GM12878 (cell line): ENCODE data around the gene NUP155. TPM values are rescaled to one million over a fixed set of nuclear protein-coding genes. Genes with fewer than 3 reads are reported as not detected.
"Not testable (repeated sequence)": the region's sequence is repeated elsewhere in the genome, so short reads cannot be mapped to it uniquely, and the experiment has no call there.

Experiments used
- ATAC-seq: fragments of 200-7000 bp; cut with Tn5 transposase; 3 replicates; pipeline ENCODE4 v1.9.1; 2020; ENCODE audit warnings: mild to moderate bottlenecking, moderate library complexity
- BruUV-seq: library from RNA; stranded (reverse); fragments of 400-500 nt; replicated peaks from 2 replicates; lab custom pipeline; 2021; lab: Mats Ljungman, UMichigan
- CTCF ChIA-PET: fragments of 300-600 bp; sonication (Branson Sonifier 250); formaldehyde crosslinking; extraction: SDS; loops from one replicate; lab custom pipeline; 2021; ENCODE audit warnings: inconsistent platforms; lab: Yijun Ruan, JAX
- POLR2A ChIA-PET: fragments of 350-600 bp; formaldehyde crosslinking; extraction: SDS; loops from one replicate; lab custom pipeline; 2021; ENCODE audit warnings: inconsistent platforms; lab: Charles Lee
- RAD21 ChIA-PET: fragments of 300-600 bp; sonication (Branson Sonifier 250); formaldehyde crosslinking; loops from one replicate; lab custom pipeline; 2023; ENCODE audit warnings: antibody characterized with exemption; ENCODE audit not compliant: unreplicated experiment; lab: Charles Lee
- SMC1A ChIA-PET: fragments of 300-600 bp; sonication (Branson Sonifier 250); formaldehyde crosslinking; loops from one replicate; lab custom pipeline; 2023; ENCODE audit not compliant: unreplicated experiment, uncharacterized antibody; lab: Charles Lee
- DNase-seq: peaks from one replicate; pipeline ENCODE4 v3.0.0-alpha.2; 2011; ENCODE audit warnings: low read depth, low spot score
- FAIRE-seq: peaks from 3 replicates; lab custom pipeline; 2011; peaks lifted over from hg19 to GRCh38; lab: Jason Lieb, UNC
- H2AFZ ChIP-seq: 2 replicates; pipeline ENCODE4 v1.6.0; 2011; ENCODE audit warnings: low read depth, low read length, control low read depth; ENCODE audit not compliant: control insufficient read depth
- H3K27ac ChIP-seq: 2 replicates; pipeline ENCODE4 v1.5.1; 2011; ENCODE audit warnings: control low read depth; ENCODE audit not compliant: control insufficient read depth, insufficient read depth
- H3K27me3 ChIP-seq, 2 experiments: replicated peaks in 1 of 2; 2 replicates each; pipeline versions ENCODE4 v1.6.0 to v1.6.1; 2011; ENCODE audit warnings: low read length in 1 of 2; ENCODE audit not compliant: control insufficient read depth in 2 of 2, insufficient read depth in 2 of 2
- H3K36me3 ChIP-seq, 2 experiments: 2 replicates each; pipeline ENCODE4 v1.5.1; 2011; ENCODE audit warnings: low read length in 1 of 2; ENCODE audit not compliant: control insufficient read depth in 2 of 2, insufficient read depth in 2 of 2
- H3K4me1 ChIP-seq: 2 replicates; pipeline ENCODE4 v1.6.1; 2011; ENCODE audit warnings: mild to moderate bottlenecking, low read length, moderate library complexity, mixed read lengths; ENCODE audit not compliant: control insufficient read depth, insufficient read depth
- H3K4me2 ChIP-seq: 2 replicates; pipeline ENCODE4 v1.6.0; 2011; ENCODE audit warnings: control low read depth; ENCODE audit not compliant: control insufficient read depth, insufficient read depth
- H3K4me3 ChIP-seq: fragments of 200-600 bp; sonication (generic); 2 replicates; pipeline ENCODE4 v1.5.1; 2016
- H3K79me2 ChIP-seq: 2 replicates; pipeline ENCODE4 v1.6.0; 2011; ENCODE audit warnings: low read length; ENCODE audit not compliant: control insufficient read depth, insufficient read depth
- H3K9ac ChIP-seq: 2 replicates; pipeline ENCODE4 v1.8.0; 2011; ENCODE audit warnings: low read length, control low read depth, mixed read lengths; ENCODE audit not compliant: control insufficient read depth, insufficient read depth
- H3K9me3 ChIP-seq: replicated peaks from 3 replicates; pipeline ENCODE4 v1.5.1; 2011; ENCODE audit warnings: mild to moderate bottlenecking, low read length; ENCODE audit not compliant: control insufficient read depth, insufficient read depth
- H4K20me1 ChIP-seq: 2 replicates; pipeline ENCODE4 v1.6.0; 2011; ENCODE audit not compliant: control insufficient read depth, insufficient read depth
- CBFB ChIP-seq: IDR thresholded peaks from 2 replicates; pipeline ENCODE4 v1.6.1; 2016; ENCODE audit warnings: antibody characterized with exemption, low read depth
- CHD2 ChIP-seq: IDR thresholded peaks from 2 replicates; pipeline ENCODE4 v1.6.1; 2011; ENCODE audit warnings: low read depth, low read length, improper control_type of control experiment, borderline replicate concordance
- CREM ChIP-seq: IDR thresholded peaks from 2 replicates; pipeline ENCODE4 v1.6.1; 2014; ENCODE audit warnings: antibody characterized with exemption, low read depth
- EED ChIP-seq: sonication (generic); IDR thresholded peaks from 2 replicates; pipeline ENCODE4 v1.6.1; 2016; ENCODE audit warnings: antibody characterized with exemption, low read depth
- JUND ChIP-seq: IDR thresholded peaks from 2 replicates; pipeline ENCODE4 v1.6.1; 2012; ENCODE audit warnings: low read depth, mild to moderate bottlenecking, low read length, improper control_type of control experiment, moderate library complexity
- NFYB ChIP-seq: IDR thresholded peaks from 2 replicates; pipeline ENCODE4 v1.6.1; 2011; ENCODE audit warnings: low read depth, mild to moderate bottlenecking, low read length, improper control_type of control experiment, moderate library complexity; ENCODE audit not compliant: insufficient read depth
- POLR2A ChIP-seq: IDR thresholded peaks from 2 replicates; pipeline ENCODE4 v1.6.1; 2011; ENCODE audit warnings: low read depth, mild to moderate bottlenecking, low read length
- POLR2AphosphoS2 ChIP-seq: IDR thresholded peaks from 2 replicates; pipeline ENCODE4 v1.6.1; 2011; ENCODE audit warnings: low read depth, mild to moderate bottlenecking, low read length, improper control_type of control experiment, moderate library complexity
- POLR2AphosphoS5 ChIP-seq: IDR thresholded peaks from 2 replicates; pipeline ENCODE4 v1.6.1; 2011; ENCODE audit warnings: mild to moderate bottlenecking, low read length, inconsistent platforms
- SIX5 ChIP-seq: IDR thresholded peaks from 2 replicates; pipeline ENCODE4 v1.6.1; 2011; ENCODE audit warnings: mild to moderate bottlenecking, low read depth, low read length, moderate library complexity; ENCODE audit not compliant: severe bottlenecking
- SMAD5 ChIP-seq: IDR thresholded peaks from 2 replicates; pipeline ENCODE4 v1.6.1; 2016; ENCODE audit warnings: antibody characterized with exemption, low read depth
- SMARCA5 ChIP-seq: fragments of 450-650 bp; IDR thresholded peaks from 2 replicates; pipeline ENCODE4 v1.6.1; 2017; ENCODE audit warnings: mild to moderate bottlenecking
- SPI1 ChIP-seq: IDR thresholded peaks from 2 replicates; pipeline ENCODE4 v1.6.1; 2011; ENCODE audit warnings: low read depth, mild to moderate bottlenecking, low read length, moderate library complexity, borderline replicate concordance; ENCODE audit not compliant: insufficient read depth
- TARDBP ChIP-seq: IDR thresholded peaks from 2 replicates; pipeline ENCODE4 v1.6.1; 2016; ENCODE audit warnings: borderline replicate concordance
- YY1 ChIP-seq: IDR thresholded peaks from 2 replicates; pipeline ENCODE4 v1.6.1; 2011; ENCODE audit warnings: low read depth, mild to moderate bottlenecking, low read length
- whole genome bisulfite sequencing: methylation state at CpG from one replicate; pipeline ENCODE4 v1.1.6; 2016; ENCODE audit warnings: low lambda C conversion rate; ENCODE audit not compliant: insufficient replicate concordance, insufficient coverage; ENCODE audit errors: missing lambda C conversion rate; 5-methylcytosine and 5-hydroxymethylcytosine counted together
- in situ Hi-C: fragments of 300-500 bp; cut with MboI; formaldehyde crosslinking; loops from 9 replicates; pipeline ENCODE4 v1.14.3; 2018; ENCODE audit warnings: mixed read lengths
- intact Hi-C: fragments of 100-400 bp; cut with micrococcal nuclease; formaldehyde crosslinking; loops from one replicate; pipeline ENCODE4 v1.14.2; 2022; ENCODE audit not compliant: unreplicated experiment
- polyA plus RNA-seq, 11 experiments: library from polyadenylated mRNA; depleted of rRNA in 4 of 11; unstranded in 6 of 11; stranded (reverse) in 5 of 11; fragments of >200 nt; fragmentation: Nextera tagmentation in 4 of 11; fragmentation: Illumina TruSeq in 1 of 11; extraction: Ambion mirVana in 4 of 11; extraction: Trizol in 1 of 11; gene quantifications; 1 replicate in 1 of 11; 2 replicates in 10 of 11; pipeline versions ENCODE4 v1.2.1 to v1.2.3, GENCODE V29; 2011 to 2016; ENCODE audit warnings: inconsistent platforms in 2 of 11, missing spikeins in 2 of 11, low read depth in 1 of 11
- total RNA-seq, 4 experiments: library from RNA; depleted of rRNA in 3 of 4; stranded (reverse); fragments of >200 nt in 3 of 4; fragmentation: Illumina TruSeq in 1 of 4; extraction: Trizol in 1 of 4; gene quantifications; 2 replicates each; pipeline versions ENCODE4 v1.2.1 to v1.2.3, GENCODE V29; 2013 to 2021
- TF ChIP-seq, protein P1 (sequence below), 3 experiments: IDR thresholded peaks in 2 of 3; conservative IDR thresholded peaks in 1 of 3; 2 replicates each; pipeline ENCODE4 v1.5.1; 2011; ENCODE audit warnings: low read depth in 3 of 3, low read length in 3 of 3, mild to moderate bottlenecking in 3 of 3, control low read depth in 2 of 3, moderate library complexity in 2 of 3, inconsistent platforms in 1 of 3, mixed read lengths in 1 of 3; ENCODE audit not compliant: control insufficient read depth in 2 of 3, insufficient read depth in 1 of 3; ENCODE audit errors: extremely low read depth in 1 of 3
- TF ChIP-seq, protein P2 (sequence below): fragments of 450-650 bp; IDR thresholded peaks from 2 replicates; pipeline ENCODE4 v1.6.1; 2016; ENCODE audit warnings: mild to moderate bottlenecking

NUP155 gene
- total and polyA plus RNA-seq, 10 of the 15 experiments (the other 5 are each of a cell fraction or from before 2014, with no cell fraction given) = 15.9 to 58.6 (median 37.1) TPM

DNA sequence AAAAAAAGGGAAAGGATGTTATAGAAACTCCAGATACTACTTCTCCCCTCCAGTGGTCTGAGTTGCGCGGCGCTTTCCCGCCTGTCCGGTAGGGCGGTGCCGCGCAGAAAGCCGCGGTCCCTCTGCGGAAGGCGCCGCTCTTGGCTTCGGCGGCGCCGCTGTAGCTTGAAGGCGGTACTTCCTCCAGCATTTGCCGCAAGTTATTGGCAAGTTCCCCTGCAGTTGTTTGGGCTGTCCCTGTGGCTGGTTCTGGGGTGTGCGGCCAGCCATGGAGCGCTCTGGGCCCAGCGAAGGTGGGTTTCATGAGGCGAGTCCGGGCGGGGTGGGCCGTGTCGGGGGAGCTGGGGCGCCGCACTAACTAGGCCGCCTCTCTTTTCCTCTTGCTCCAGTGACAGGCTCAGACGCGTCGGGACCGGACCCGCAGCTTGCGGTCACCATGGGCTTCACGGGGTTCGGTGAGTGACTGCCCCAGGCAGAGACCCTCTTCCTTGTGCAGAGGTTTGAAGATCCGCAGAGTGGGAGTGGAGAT is 8.3 kb upstream of the NUP155 start, which contains the start of gene WDR70 (continued):
- TF ChIP-seq SMARCA5 = peak; percentile 69; the same call in 1 of the 2 replicates
- 0 out of 2 replicates have a peak, but pooled peaks have one; percentile 66 for TF ChIP-seq SMAD5
- TF ChIP-seq, protein P1, sequence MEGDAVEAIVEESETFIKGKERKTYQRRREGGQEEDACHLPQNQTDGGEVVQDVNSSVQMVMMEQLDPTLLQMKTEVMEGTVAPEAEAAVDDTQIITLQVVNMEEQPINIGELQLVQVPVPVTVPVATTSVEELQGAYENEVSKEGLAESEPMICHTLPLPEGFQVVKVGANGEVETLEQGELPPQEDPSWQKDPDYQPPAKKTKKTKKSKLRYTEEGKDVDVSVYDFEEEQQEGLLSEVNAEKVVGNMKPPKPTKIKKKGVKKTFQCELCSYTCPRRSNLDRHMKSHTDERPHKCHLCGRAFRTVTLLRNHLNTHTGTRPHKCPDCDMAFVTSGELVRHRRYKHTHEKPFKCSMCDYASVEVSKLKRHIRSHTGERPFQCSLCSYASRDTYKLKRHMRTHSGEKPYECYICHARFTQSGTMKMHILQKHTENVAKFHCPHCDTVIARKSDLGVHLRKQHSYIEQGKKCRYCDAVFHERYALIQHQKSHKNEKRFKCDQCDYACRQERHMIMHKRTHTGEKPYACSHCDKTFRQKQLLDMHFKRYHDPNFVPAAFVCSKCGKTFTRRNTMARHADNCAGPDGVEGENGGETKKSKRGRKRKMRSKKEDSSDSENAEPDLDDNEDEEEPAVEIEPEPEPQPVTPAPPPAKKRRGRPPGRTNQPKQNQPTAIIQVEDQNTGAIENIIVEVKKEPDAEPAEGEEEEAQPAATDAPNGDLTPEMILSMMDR (IDR thresholded peaks at IDR 0.05 in 2 of 3, conservative IDR thresholded peaks at IDR 0.05 in 1 of 3; ENCODE audit: control insufficient read depth in 2 of 3, extremely low read depth in 1 of 3, insufficient read depth in 1 of 3, low read depth in 3 of 3, low read length in 3 of 3) = peak; percentile 75 to 78 (median 78)
- 0 out of 2 replicates have a peak, but pooled peaks have one; percentile 47 for TF ChIP-seq TARDBP
- 0 out of 2 replicates have a peak, but pooled peaks have one; percentile 41 for TF ChIP-seq CHD2
- TF ChIP-seq POLR2AphosphoS5 = peak; percentile 83
- 0 out of 2 replicates have a peak, but pooled peaks have one; percentile 3 for TF ChIP-seq JUND
- TF ChIP-seq, protein P2, sequence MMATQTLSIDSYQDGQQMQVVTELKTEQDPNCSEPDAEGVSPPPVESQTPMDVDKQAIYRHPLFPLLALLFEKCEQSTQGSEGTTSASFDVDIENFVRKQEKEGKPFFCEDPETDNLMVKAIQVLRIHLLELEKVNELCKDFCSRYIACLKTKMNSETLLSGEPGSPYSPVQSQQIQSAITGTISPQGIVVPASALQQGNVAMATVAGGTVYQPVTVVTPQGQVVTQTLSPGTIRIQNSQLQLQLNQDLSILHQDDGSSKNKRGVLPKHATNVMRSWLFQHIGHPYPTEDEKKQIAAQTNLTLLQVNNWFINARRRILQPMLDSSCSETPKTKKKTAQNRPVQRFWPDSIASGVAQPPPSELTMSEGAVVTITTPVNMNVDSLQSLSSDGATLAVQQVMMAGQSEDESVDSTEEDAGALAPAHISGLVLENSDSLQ = peak; percentile 25
- TF ChIP-seq CREM = peak; percentile 82
- 0 out of 2 replicates have a peak, but pooled peaks have one; percentile 21 for TF ChIP-seq EED
- TF ChIP-seq NFYB = 0 out of 2 replicates have a peak, but pooled peaks have one; percentile 29
- peak; percentile 61; the same call in 1 of the 2 replicates for TF ChIP-seq POLR2AphosphoS2
- peak; percentile 73; the same call in 1 of the 2 replicates for TF ChIP-seq YY1
- TF ChIP-seq CBFB = peak; percentile 51; the same call in 1 of the 2 replicates
- peak; percentile 86 for TF ChIP-seq POLR2A
- TF ChIP-seq SPI1 = peak; percentile 10; the same call in 1 of the 2 replicates
- TF ChIP-seq SIX5 = peak; percentile 47

- H3K9me3 ChIP-seq, H3K79me2 ChIP-seq, H3K4me1 ChIP-seq, in situ Hi-C loops, DNase-seq, H3K27me3 ChIP-seq, H3K4me2 ChIP-seq, H2AFZ ChIP-seq, CTCF ChIA-PET, H3K4me3 ChIP-seq, H3K36me3 ChIP-seq, H3K9ac ChIP-seq, H3K27ac ChIP-seq, FAIRE-seq, BruUV-seq, POLR2A ChIA-PET, ATAC-seq, H4K20me1 ChIP-seq: not testable (repeated sequence)
- RAD21 ChIA-PET = interaction anchor here (2.5 kb wide), 1 partner anchor 7 kb away, joined by 15 read pairs; the partner anchor contains the start of gene NUP155
- WGBS = 94% methylated on average over 12 of the region's 12 CpGs
- intact Hi-C loops = loop anchor here (10.0 kb wide), 1 partner anchor 503 kb away; the partner anchor contains the start of gene NIPBL
- SMC1A ChIA-PET = interaction anchor here (1.1 kb wide), 1 partner anchor 8 kb away, joined by 8 read pairs; the partner anchor contains the start of gene NUP155
Observed at GRCh38 chr5:37378066-37378465, 7.2 kb upstream of the NUP155 start.
